Effector CD4-positive, alpha-beta T cell (primary cell): Measurements from ENCODE around the gene TEAD2.
A peak's percentile ranks its signal among the peaks of the same experiment; 100 is the strongest.
"Not testable (repeated sequence)": the region's sequence is repeated elsewhere in the genome, so short reads cannot be mapped to it uniquely, and the experiment has no call there.

Source experiments
- DNase-seq: peaks from one replicate; pipeline ENCODE4 v3.0.0-alpha.2; 2020

The TEAD2 gene

DNA sequence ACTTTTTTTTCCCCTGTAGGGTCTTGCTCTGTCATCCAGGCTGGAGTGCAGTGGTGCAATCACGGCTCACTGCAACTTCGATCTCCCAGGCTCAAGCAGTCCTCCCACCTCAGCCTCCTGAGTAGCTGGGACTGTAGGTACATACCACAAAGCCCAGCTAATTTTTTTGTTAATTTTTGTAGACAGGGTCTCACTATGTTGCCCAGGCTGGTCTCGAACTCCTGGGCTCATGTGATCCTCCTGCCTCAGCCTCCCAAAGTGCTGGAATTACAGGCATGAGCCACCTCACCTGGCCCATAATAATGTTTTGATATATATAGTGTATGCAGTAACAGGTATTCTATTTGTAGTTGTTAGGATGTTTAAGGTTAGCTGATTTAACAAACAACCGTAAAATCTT lies 31.0 kb downstream of the TEAD2 start:
- not testable (repeated sequence) for DNase-seq

DNA sequence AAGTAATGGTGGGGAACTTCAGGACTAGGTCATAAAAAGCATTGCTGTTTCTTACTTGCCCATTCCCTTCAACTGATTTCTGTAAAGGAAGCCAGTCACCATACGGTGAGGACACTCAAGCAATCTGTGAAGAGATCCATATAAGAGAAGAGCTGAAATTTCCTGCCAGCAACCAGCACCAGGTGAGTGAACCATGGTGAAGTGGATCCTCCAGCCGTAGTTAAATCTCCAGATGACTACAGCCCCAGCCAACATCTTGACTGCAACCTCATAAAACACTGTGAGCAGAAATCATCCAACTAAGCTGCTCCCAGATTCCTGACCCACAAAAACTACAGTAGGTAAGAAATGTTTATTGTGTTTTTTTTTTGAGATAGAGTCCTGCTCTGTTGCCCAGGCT lies 33.5 kb downstream of the TEAD2 start:
- no peak for DNase-seq

DNA sequence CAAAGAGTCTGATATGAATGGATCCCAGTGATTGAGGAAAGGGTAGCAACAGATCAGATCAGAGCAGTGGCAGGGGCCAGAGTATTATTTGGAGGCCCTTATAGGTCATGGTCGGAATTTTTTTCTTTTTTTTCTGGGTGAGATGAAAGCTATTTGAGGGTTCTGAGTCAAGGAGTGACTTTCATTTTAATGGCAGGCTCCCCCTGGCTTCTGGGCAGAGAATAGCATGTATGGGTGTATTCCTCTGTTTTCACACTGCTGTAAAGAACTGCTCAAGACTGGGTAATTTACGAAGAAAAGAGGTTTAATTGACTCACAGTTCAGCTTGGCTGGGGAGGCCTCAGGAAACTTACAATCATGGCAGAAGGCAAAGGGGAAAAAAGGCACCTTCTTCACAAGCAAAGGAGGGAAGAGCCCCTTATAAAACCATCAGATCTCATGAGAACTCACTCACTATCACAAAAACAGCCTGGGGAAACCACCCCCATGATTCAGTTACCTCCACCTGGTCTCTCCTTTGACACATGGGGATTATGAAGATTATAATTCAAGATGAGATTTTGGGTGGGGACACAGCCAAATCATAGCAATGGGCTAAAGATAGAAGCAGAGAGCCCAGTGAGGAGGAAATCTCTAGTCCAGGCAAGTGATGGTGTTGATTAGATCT lies 34.2 kb downstream of the TEAD2 start:
- peak; percentile 26 for DNase-seq

GRCh38 chr19:49326165-49326704 lies 36.0 kb downstream of the TEAD2 start:
- no peak for DNase-seq

- DNase-seq, result not testable (repeated sequence)
These were observed 36.5 kb downstream of the TEAD2 start for GRCh38 chr19:49325756-49326155.

DNA sequence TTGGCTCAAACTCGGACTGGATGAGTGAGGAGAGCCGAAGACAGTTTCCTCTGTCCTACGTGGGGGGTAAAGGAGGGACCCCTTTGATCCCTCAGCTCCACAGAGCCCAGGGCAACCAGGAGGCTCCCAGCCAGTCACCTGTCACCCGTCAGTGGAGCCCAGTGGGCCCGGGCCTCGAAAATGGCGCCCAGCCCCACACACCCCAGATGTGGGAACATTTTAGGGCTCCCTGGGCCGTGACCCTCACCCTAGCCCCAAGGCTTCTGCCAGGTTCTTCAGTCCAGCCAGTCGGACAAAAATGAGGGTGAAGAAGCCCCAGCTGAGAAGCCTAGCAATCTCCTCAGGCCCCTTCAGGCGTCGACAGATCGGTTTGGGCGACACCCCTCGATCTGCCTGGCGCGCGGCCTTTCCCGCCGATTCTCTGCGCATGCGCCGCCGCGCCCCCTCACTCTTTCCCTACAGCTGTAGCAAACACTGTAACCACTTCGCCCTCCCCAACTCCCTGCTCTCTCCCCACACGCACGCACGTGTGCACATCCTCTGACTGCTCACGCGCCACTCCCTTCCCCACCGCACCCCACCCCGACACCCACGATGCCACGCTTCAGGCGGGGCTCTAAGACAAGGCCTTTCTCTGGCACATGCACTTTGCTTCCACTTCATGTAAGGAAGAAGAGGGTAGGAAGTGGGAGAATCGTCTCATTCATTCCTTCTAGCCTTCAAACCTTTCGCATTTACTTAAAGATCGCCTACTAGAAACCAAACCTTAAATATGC lies 37.2 kb downstream of the TEAD2 start, which contains the start of gene SLC6A16:
TSS of gene SLC6A16 (minus strand) at position 391 of the 776 bp plus-strand sequence. CDS start 13,844 bp downstream, outside the sequence.
- no peak for DNase-seq

DNA sequence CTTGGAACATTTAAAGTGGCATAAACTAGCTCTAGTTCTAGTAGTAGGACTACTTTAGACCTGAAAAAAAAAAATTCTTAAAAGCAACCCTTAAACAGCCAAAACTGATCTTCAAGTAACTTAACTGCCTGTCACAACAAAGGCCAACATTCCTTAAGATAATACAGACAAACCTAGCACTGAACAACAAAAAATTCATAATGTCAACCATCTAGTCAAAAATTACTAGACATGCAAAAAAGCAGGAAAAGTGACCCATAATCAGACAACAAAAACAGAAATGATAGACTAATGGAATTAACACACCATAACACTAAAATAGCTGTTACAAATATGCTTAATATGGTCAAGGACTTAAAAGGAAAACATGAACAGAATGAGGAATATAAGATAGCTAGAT lies 43.9 kb downstream of the TEAD2 start:
- no peak for DNase-seq

DNA sequence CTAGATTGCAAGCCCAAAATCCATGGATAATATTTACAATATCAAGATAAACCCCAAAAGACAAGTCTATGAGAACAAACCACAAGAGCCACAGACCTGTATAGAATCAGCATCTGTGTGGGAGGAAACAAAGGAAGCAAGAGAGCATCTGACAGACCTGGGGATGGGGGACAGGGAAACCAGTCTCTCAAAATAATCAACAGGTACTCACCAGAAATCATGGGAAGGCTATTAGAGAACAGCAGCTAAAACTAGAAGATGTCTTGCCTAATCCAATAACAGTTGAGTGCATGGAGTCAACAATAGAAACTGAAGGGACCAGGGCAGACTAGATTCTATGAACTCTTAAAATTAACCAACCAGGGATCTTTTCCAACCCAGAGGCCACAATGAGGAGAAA lies 45.9 kb downstream of the TEAD2 start:
- DNase-seq, result no peak

DNA sequence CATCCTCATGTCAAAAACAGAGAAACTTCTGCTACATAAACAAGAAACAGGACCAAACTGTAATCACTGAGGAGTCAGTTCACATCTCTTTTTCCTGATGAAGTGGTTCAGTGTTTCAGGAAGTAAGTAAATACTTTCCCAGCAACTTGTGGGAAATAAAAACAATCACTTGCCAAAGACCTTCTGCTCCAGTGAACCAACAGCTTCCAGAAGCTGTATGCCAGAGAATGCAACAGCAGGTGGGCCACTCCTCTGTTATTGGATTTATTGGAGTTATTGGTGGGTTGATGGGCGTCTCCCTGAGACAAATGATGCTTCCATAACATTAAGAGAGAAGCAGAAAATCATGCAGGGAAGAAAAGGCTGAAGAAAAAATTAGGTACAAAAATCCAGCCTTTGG lies 47.1 kb downstream of the TEAD2 start:
- no peak for DNase-seq

DNA sequence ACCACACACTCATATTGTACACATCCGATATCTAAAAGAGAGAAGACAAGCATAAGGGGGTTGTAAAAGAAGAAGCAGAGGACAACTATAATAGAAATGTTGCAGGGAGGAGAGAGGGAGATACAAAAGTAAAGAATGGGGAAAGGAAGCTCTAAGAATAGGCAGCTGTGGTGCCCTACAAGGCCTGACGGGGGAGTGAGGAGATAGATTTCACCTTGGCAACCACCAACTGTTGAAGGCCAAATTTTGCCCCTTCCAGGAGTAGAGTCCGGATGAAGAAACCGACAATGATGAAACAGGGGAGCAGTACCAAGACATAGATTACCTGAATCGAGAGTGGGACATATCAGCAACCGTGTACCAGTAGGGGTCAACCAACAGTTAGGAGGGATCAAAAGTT lies 53.1 kb downstream of the TEAD2 start:
- DNase-seq, result no peak

- DNase-seq, result not testable (repeated sequence)
These were observed 55.5 kb downstream of the TEAD2 start for GRCh38 chr19:49306734-49307133.

DNA sequence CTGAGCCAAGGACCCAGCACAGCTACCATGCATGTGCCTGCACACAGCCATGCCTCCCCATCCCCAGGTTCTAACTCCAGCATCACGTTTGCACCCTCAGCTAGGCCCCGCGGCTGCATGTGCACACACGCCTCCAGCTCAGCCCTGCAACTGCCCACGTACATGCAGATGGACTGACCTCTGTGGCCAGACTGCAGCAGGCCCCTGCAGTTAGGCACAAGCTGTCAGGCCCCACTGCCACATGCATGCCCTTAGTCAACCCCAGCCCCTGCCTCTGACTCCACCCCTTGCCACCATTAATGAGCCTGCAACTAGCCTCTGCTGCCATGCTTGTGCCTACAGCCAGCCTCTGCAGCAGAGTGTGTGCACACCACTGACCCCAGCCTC lies 60.4 kb downstream of the TEAD2 start:
- DNase-seq, result no peak

- DNase-seq, result peak; percentile 72
These were observed 60.9 kb downstream of the TEAD2 start for GRCh38 chr19:49301165-49301865.

DNA sequence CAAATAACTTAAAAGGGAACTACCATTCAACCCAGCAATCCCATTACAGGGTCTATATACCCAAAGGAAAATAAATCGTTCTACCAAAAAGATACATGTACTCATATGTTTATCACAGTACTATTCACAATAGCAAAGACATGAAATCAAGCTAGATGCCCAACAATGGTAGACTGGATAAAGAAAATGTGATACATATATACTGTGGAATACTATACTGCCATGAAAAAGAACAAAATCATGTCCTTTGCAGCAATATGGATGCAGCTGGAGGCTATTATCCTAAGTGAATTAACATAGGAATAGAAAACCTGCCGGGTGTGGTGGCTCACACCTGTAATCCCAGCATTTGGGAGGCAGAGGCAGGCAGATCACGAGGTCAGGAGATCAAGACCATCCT lies 63.6 kb downstream of the TEAD2 start:
- DNase-seq, result not testable (repeated sequence)

GRCh38 chr19:49297403-49297802 lies 64.8 kb downstream of the TEAD2 start:
- DNase-seq, result no peak

- no peak for DNase-seq
These were observed 66.9 kb downstream of the TEAD2 start for GRCh38 chr19:49295208-49295880.

DNA sequence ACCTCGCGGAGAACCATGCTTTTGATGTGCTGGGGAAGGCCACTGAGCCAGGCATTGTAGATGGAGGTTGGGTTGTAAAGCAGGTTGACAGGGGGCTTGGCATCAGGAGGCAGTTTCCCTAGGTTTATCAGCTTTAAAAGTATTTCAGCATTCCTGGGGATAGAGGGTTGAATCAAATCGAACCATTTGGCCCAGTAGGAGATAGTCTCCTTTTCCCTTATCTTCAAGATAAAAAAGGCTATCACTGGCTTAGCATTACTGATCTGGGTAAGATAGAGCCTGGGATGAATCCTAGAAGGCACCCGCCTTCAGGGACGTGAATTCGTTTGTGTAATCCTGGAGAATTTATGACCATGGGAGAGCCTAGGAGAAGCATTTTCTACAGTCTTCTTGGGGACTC lies 67.8 kb downstream of the TEAD2 start:
- DNase-seq, result no peak
